ENCODE measurements around the gene OSBP2. TPM values are rescaled to one million over a fixed set of nuclear protein-coding genes. Genes with fewer than 3 reads are reported as not detected.

The OSBP2 gene
- total RNA-seq, 4 donors from 2014 or later: 1.9 to 3.9 (median 3.0) TPM

DNA sequence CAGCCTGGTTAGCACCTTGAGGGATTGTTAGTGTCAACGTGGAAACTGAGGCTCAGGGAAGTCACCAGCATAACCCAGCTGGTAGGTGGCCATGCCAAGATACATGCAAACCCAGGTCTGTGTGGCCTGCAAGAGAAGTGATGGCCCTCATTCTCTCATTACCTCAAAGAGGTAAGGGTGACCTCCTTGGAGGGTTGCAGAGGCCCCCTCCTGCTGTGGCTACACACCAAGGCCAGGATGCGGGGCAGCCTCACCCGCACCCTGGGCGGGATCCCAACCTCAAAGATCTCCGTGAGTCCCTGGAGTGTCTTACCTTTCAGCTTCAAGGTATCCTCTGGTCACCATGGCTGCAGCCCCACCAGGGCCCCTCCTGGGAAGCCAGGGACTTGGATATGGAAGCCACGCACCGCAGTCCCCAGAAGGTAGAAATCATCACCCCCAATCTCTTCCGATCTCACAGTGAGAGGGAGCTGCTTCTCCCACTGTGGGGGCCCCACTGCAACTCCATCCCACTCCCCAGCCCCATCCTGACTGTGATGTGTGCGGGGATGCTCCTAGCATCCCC is 178.5 kb downstream of the OSBP2 start:
- Histone ChIP-seq H3K9me3 (no peaks in the 10 kb centered on the region), H3K4me3 (no peak overlapping the region), H3K4me1 (no peaks in the 10 kb centered on the region), H3K27ac (no peak overlapping the region), H3K36me3 (no peaks in the 10 kb centered on the region), H3K27me3 (no peaks in the 10 kb centered on the region)
- 92 to 100% methylated on average over 1 to 4 of the region's 9 CpGs for WGBS, 2 donors
- TF ChIP-seq, protein P1, sequence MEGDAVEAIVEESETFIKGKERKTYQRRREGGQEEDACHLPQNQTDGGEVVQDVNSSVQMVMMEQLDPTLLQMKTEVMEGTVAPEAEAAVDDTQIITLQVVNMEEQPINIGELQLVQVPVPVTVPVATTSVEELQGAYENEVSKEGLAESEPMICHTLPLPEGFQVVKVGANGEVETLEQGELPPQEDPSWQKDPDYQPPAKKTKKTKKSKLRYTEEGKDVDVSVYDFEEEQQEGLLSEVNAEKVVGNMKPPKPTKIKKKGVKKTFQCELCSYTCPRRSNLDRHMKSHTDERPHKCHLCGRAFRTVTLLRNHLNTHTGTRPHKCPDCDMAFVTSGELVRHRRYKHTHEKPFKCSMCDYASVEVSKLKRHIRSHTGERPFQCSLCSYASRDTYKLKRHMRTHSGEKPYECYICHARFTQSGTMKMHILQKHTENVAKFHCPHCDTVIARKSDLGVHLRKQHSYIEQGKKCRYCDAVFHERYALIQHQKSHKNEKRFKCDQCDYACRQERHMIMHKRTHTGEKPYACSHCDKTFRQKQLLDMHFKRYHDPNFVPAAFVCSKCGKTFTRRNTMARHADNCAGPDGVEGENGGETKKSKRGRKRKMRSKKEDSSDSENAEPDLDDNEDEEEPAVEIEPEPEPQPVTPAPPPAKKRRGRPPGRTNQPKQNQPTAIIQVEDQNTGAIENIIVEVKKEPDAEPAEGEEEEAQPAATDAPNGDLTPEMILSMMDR (IDR thresholded peaks at IDR 0.05): no peak
- TF ChIP-seq POLR2A (IDR thresholded peaks at IDR 0.05): no peak
- intact Hi-C loops (cut with DNase I): no loop called here
- DNase-seq: no peak

GRCh38 chr22:30873661-30874060 is 179.0 kb downstream of the OSBP2 start:
- H3K9me3 ChIP-seq: no peaks in the 10 kb centered on the region
- DNase-seq: no peak
- no peaks in the 10 kb centered on the region for H3K36me3 ChIP-seq
- H3K27me3 ChIP-seq: no peaks in the 10 kb centered on the region
- TF ChIP-seq, protein P1 (IDR thresholded peaks at IDR 0.05): no peak
- TF ChIP-seq POLR2A (IDR thresholded peaks at IDR 0.05): no peak
- intact Hi-C loops (cut with DNase I): no loop called here
- no peak overlapping the region for H3K4me3 ChIP-seq
- H3K4me1 ChIP-seq: no peaks in the 10 kb centered on the region
- 80 to 84% methylated on average over 2 to 7 of the region's 7 CpGs for WGBS, 2 donors
- H3K27ac ChIP-seq: no peak overlapping the region

GRCh38 chr22:30874431-30875370 is 180.0 kb downstream of the OSBP2 start:
- Histone ChIP-seq H3K4me3 (no peak overlapping the region), H3K27me3 (no peaks in the 10 kb centered on the region), H3K27ac (no peak overlapping the region), H3K4me1 (no peaks in the 10 kb centered on the region), H3K36me3 (no peaks in the 10 kb centered on the region), H3K9me3 (no peaks in the 10 kb centered on the region)
- TF ChIP-seq, protein P1 (IDR thresholded peaks at IDR 0.05): no peak
- no peak for TF ChIP-seq POLR2A (IDR thresholded peaks at IDR 0.05)
- WGBS, 2 donors: 78 to 83% methylated on average over 18 of the region's 21 CpGs
- intact Hi-C loops (cut with DNase I): no loop called here
- DNase-seq: no peak

GRCh38 chr22:30875481-30876215 is 181.0 kb downstream of the OSBP2 start:
- intact Hi-C loops (cut with DNase I): no loop called here
- Histone ChIP-seq H3K36me3 (no peaks in the 10 kb centered on the region), H3K9me3 (no peaks in the 10 kb centered on the region), H3K4me3 (no peak overlapping the region), H3K4me1 (no peaks in the 10 kb centered on the region), H3K27me3 (no peaks in the 10 kb centered on the region), H3K27ac (no peak overlapping the region)
- DNase-seq: no peak
- 76 to 80% methylated on average over 4 to 6 of the region's 17 CpGs for WGBS, 2 donors
- TF ChIP-seq, protein P1 (IDR thresholded peaks at IDR 0.05): no peak
- TF ChIP-seq POLR2A (IDR thresholded peaks at IDR 0.05): no peak
